ENCODE results near the gene STARD13.

Gene STARD13

DNA sequence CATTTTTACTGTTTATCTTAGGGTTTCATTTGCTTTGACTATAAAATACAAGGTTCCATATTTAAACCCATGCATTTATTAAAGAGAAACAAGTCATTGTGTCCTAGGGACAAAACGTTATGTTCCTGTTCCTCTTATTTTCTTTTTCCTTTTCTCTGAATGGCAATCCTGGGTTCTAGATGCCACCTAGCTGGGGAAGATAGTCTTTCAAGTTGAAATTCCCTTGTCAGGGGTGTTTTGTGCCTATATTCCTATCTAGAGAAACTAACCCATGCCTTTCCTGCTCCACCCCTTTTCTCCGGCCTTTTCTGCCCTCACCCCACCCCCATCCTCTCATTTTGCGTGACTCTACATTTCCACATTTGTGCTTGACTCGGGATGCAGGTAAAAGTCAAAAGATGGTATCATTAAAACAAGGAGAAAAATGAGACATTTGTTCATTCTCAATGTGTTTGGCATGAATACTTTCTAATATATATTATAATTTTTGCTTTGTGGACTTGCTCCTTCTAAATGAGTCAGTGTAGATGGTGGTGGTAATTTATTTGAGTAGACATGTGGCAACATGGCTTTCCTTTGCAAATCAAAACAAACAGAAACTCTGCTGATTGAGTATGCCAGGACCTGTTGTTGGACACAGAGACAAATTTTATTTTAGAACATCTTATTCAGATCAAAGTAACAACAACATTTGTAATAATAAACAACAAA, 26.8 kb upstream of the STARD13 start:
- H3K9me3 Mint-ChIP-seq = peaks cover 6% of the 10 kb centered on the region
- TF ChIP-seq, protein P1, sequence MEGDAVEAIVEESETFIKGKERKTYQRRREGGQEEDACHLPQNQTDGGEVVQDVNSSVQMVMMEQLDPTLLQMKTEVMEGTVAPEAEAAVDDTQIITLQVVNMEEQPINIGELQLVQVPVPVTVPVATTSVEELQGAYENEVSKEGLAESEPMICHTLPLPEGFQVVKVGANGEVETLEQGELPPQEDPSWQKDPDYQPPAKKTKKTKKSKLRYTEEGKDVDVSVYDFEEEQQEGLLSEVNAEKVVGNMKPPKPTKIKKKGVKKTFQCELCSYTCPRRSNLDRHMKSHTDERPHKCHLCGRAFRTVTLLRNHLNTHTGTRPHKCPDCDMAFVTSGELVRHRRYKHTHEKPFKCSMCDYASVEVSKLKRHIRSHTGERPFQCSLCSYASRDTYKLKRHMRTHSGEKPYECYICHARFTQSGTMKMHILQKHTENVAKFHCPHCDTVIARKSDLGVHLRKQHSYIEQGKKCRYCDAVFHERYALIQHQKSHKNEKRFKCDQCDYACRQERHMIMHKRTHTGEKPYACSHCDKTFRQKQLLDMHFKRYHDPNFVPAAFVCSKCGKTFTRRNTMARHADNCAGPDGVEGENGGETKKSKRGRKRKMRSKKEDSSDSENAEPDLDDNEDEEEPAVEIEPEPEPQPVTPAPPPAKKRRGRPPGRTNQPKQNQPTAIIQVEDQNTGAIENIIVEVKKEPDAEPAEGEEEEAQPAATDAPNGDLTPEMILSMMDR (IDR thresholded peaks at IDR 0.05; ENCODE audit: unreplicated experiment in 3 of 3) = peak in 2 of 3 experiments; percentile 17 to 18
- peaks cover 29% of the 10 kb centered on the region for H3K4me1 Mint-ChIP-seq
- no peaks in the 10 kb centered on the region for H3K27me3 Mint-ChIP-seq (ENCODE audit: low read depth)
- no peak overlapping the region for H3K4me3 Mint-ChIP-seq
- no peaks in the 10 kb centered on the region for H3K36me3 Mint-ChIP-seq (ENCODE audit: low read depth)
- peak overlapping the region in 1 of 3 experiments; percentile 34 for H3K27ac Mint-ChIP-seq

DNA sequence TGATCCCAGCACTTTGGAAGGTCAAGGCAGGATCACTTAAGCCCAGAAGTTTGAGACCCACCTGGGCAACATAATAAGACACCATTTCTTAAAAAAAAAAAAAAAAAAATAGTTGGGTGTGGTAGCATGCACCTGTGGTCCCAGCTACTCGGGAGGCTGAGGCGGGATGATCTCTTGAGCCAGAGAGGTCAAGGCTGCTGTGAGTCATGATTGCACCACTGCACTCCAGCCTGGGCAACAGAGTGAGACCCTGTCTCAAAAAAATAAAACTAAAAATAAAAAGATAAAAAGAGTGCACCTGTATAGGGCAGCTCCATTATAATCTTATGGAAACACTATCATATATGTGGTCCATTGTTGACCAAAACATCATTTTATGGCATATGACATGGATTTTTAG, 25.5 kb upstream of the STARD13 start:
- Mint-ChIP-seq H3K36me3 (ENCODE audit: low read depth) (no peaks in the 10 kb centered on the region), H3K27me3 (ENCODE audit: low read depth) (no peaks in the 10 kb centered on the region), H3K27ac (no peak overlapping the region), H3K4me1 (peaks cover 19% of the 10 kb centered on the region), H3K4me3 (no peak overlapping the region), H3K9me3 (peaks cover 9% of the 10 kb centered on the region)
- TF ChIP-seq, protein P1 (IDR thresholded peaks at IDR 0.05; ENCODE audit: unreplicated experiment in 3 of 3) = no peak

DNA sequence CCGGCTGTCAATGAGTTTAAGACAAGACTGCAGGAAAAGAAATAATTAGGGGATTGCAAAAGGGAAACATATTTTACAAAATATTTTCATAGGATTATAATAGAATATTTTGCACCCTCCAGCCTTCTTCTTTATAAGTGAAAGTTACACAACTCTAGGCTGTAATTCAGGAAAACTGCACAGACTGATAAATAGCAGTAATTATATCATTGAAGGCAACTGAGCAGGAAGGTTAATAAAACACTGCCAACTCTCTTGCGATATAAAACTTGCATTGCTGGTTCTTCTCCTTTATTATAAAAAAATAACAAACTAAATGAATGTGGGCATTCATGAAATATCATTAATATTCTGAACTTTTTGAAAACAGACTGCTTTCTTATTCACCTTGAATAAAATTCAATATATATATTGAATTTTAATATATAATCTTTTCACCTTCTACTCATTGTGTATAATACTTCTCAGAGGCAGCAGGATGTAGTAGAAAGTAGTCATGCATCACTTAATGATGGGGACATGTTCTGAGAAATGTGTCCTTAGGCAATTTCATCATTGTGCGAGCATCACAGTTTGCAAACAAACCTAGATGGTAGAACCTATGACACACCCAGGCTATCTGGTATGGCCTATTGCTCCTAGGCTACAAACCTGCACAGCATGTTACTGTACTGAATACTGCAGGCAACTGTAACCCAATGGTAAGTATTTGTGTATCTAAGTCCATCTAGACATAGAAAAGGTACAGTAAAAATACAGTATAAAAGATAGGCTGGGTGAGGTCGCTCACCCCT, 24.9 kb upstream of the STARD13 start:
- Mint-ChIP-seq H3K9me3 (peaks cover 9% of the 10 kb centered on the region), H3K27me3 (ENCODE audit: low read depth) (no peaks in the 10 kb centered on the region), H3K36me3 (ENCODE audit: low read depth) (no peaks in the 10 kb centered on the region)

DNA sequence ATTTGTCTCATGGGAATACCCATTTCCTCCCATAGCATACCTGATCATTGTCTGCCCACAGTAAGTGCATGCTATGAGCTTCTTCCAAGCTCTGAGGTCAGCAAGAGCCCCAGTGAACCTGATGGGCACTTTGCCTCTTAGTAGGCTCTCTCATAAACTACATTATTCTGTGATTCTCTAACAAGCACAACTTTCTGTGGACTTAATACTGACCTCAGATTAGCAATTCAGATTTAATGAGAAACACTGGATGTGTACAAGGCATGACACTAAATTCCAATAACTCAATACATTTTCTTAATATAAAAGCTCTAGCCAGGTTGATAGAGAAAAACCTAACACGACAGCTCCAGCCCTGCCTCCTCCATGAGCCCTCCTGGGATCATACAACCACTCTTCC, 23.3 kb upstream of the STARD13 start:
- no peak overlapping the region for H3K27ac Mint-ChIP-seq
- H3K4me1 Mint-ChIP-seq = peaks cover 17% of the 10 kb centered on the region
- H3K36me3 Mint-ChIP-seq (ENCODE audit: low read depth) = no peaks in the 10 kb centered on the region
- TF ChIP-seq, protein P1 (IDR thresholded peaks at IDR 0.05; ENCODE audit: unreplicated experiment in 3 of 3) = no peak
- H3K9me3 Mint-ChIP-seq = peaks cover 9% of the 10 kb centered on the region
- H3K4me3 Mint-ChIP-seq = no peak overlapping the region
- H3K27me3 Mint-ChIP-seq (ENCODE audit: low read depth) = no peaks in the 10 kb centered on the region

More for the DNA sequence above, 24.9 kb upstream of the STARD13 start:
- TF ChIP-seq, protein P1 (IDR thresholded peaks at IDR 0.05; ENCODE audit: unreplicated experiment in 3 of 3) = no peak
- peaks cover 17% of the 10 kb centered on the region for H3K4me1 Mint-ChIP-seq
- no peak overlapping the region for H3K4me3 Mint-ChIP-seq
- H3K27ac Mint-ChIP-seq = no peak overlapping the region

DNA sequence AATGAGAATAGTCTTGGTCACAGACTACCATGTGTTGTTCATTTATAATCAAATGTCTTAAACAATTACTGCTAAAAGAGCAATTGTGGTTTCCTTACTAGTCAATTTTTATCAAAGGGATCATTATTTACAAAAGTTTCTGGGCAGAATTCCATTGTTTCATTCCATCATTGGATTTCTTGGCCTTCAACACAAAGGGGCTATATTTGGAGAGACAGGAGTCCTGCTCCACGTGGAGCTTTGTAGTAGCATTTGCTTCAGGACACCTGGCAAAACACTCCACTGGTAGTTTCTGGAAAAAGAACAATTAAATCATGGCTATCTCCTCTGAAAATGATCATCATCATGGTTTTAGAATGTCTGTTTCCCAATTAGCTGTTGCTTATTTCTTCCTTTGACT, 22.3 kb upstream of the STARD13 start:
- H3K4me1 Mint-ChIP-seq = peaks cover 17% of the 10 kb centered on the region
- H3K9me3 Mint-ChIP-seq = peaks cover 9% of the 10 kb centered on the region
- H3K4me3 Mint-ChIP-seq = no peak overlapping the region
- H3K36me3 Mint-ChIP-seq (ENCODE audit: low read depth) = no peaks in the 10 kb centered on the region
- TF ChIP-seq, protein P1 (IDR thresholded peaks at IDR 0.05; ENCODE audit: unreplicated experiment in 3 of 3) = no peak
- H3K27me3 Mint-ChIP-seq (ENCODE audit: low read depth) = no peaks in the 10 kb centered on the region
- peak overlapping the region in 1 of 3 experiments; percentile 39 for H3K27ac Mint-ChIP-seq
